Mesenchymal stem cell (in vitro differentiated cells and primary cell): ENCODE data around the gene STIMATE.

Experiments
- DNase-seq: peaks from one replicate; pipeline ENCODE4 v3.0.0-alpha.2; 2013
- H2AFZ ChIP-seq: one replicate; pipeline ENCODE4 v1.6.1; 2013; ENCODE audit warnings: low read depth, mild to moderate bottlenecking, control low read depth, inconsistent platforms, low read length, moderate library complexity
- H2AK5ac ChIP-seq: 2 replicates; pipeline ENCODE4 v1.6.1; 2013; ENCODE audit warnings: low read length, moderate library complexity, mild to moderate bottlenecking, inconsistent platforms; ENCODE audit not compliant: severe bottlenecking
- H2BK120ac ChIP-seq: one replicate; pipeline ENCODE4 v1.6.1; 2013; ENCODE audit warnings: low read depth, mild to moderate bottlenecking, inconsistent platforms, low read length, moderate library complexity
- H2BK12ac ChIP-seq, 2 experiments: one replicate each; pipeline ENCODE4 v1.6.1; 2013; ENCODE audit warnings: inconsistent platforms in 2 of 2, low read length in 2 of 2, mild to moderate bottlenecking in 2 of 2, moderate library complexity in 2 of 2, control low read depth in 1 of 2
- H2BK15ac ChIP-seq: one replicate; pipeline ENCODE4 v1.6.1; 2013; ENCODE audit warnings: mild to moderate bottlenecking, low read depth, inconsistent platforms; ENCODE audit not compliant: poor library complexity, severe bottlenecking
- H2BK5ac ChIP-seq: 2 replicates; pipeline ENCODE4 v1.6.1; 2013; ENCODE audit warnings: low read depth, mild to moderate bottlenecking, low read length, control low read depth, inconsistent platforms; ENCODE audit not compliant: poor library complexity, severe bottlenecking
- H3K14ac ChIP-seq, 2 experiments: one replicate each; pipeline ENCODE4 v1.6.1; 2013; ENCODE audit warnings: inconsistent platforms in 2 of 2, low read length in 2 of 2, control low read depth in 1 of 2, mild to moderate bottlenecking in 1 of 2, moderate library complexity in 1 of 2
- H3K18ac ChIP-seq, 2 experiments: one replicate each; pipeline ENCODE4 v1.6.1; 2013; ENCODE audit warnings: inconsistent platforms in 2 of 2, low read length in 2 of 2, control low read depth in 1 of 2, low read depth in 1 of 2, mild to moderate bottlenecking in 1 of 2
- H3K23ac ChIP-seq, 2 experiments: one replicate each; pipeline ENCODE4 v1.6.1; 2013; ENCODE audit warnings: inconsistent platforms in 2 of 2, low read length in 2 of 2, mild to moderate bottlenecking in 2 of 2, moderate library complexity in 2 of 2, control low read depth in 1 of 2
- H3K27ac ChIP-seq: 2 replicates; pipeline ENCODE4 v1.5.1; 2013; ENCODE audit warnings: mild to moderate bottlenecking, moderate library complexity, low read length, control low read depth, inconsistent platforms; ENCODE audit not compliant: poor library complexity, severe bottlenecking
- H3K27me3 ChIP-seq, 2 experiments: 2 replicates each; pipeline versions ENCODE4 v1.6.1 to v1.7.0; 2013; ENCODE audit warnings: low read length in 2 of 2, mild to moderate bottlenecking in 2 of 2, moderate library complexity in 2 of 2, control low read depth in 1 of 2, inconsistent platforms in 1 of 2; ENCODE audit not compliant: control insufficient read depth in 1 of 2, insufficient read depth in 1 of 2
- H3K36me3 ChIP-seq, 2 experiments: 2 replicates each; pipeline versions ENCODE4 v1.6.1 to v1.7.0; 2013; ENCODE audit warnings: low read length in 2 of 2, control low read depth in 1 of 2, inconsistent platforms in 1 of 2, low read depth in 1 of 2, mild to moderate bottlenecking in 1 of 2; ENCODE audit not compliant: insufficient read depth in 2 of 2, control insufficient read depth in 1 of 2
- H3K4ac ChIP-seq, 2 experiments: one replicate each; pipeline ENCODE4 v1.6.1; 2013; ENCODE audit warnings: inconsistent platforms in 2 of 2, low read length in 2 of 2, mild to moderate bottlenecking in 2 of 2, moderate library complexity in 2 of 2, control low read depth in 1 of 2, low read depth in 1 of 2
- H3K4me1 ChIP-seq: 2 replicates; pipeline ENCODE4 v1.6.1; 2013; ENCODE audit warnings: low read depth, low read length, control low read depth; ENCODE audit not compliant: control insufficient read depth, insufficient read depth
- H3K4me2 ChIP-seq: 2 replicates; pipeline ENCODE4 v1.6.1; 2013; ENCODE audit warnings: low read length, mild to moderate bottlenecking, inconsistent platforms; ENCODE audit not compliant: poor library complexity, severe bottlenecking
- H3K4me3 ChIP-seq, 2 experiments: 2 replicates each; pipeline versions ENCODE4 v1.5.1 to v1.7.0; 2013; ENCODE audit warnings: low read length in 2 of 2, mild to moderate bottlenecking in 2 of 2, control low read depth in 1 of 2, low read depth in 1 of 2; ENCODE audit not compliant: insufficient read depth in 1 of 2
- H3K79me1 ChIP-seq: replicated peaks from 2 replicates; pipeline ENCODE4 v1.6.1; 2013; ENCODE audit warnings: mild to moderate bottlenecking, control low read depth, low read length, inconsistent platforms; ENCODE audit not compliant: poor library complexity, severe bottlenecking
- H3K9ac ChIP-seq: 2 replicates; pipeline ENCODE4 v1.7.0; 2013; ENCODE audit warnings: mild to moderate bottlenecking, low read length, moderate library complexity
- H3K9me3 ChIP-seq: 2 replicates; pipeline ENCODE4 v1.7.0; 2013; ENCODE audit warnings: mild to moderate bottlenecking, low read length; ENCODE audit not compliant: control insufficient read depth
- H4K8ac ChIP-seq: one replicate; pipeline ENCODE4 v1.6.1; 2013; ENCODE audit warnings: inconsistent platforms, mild to moderate bottlenecking, low read length, moderate library complexity
- H4K91ac ChIP-seq: one replicate; pipeline ENCODE4 v1.6.1; 2013; ENCODE audit warnings: mild to moderate bottlenecking, low read length, inconsistent platforms
- WGBS: methylation state at CpG from one replicate; pipeline ENCODE4 v1.1.7; 2013; ENCODE audit warnings: mixed read lengths; 5-methylcytosine and 5-hydroxymethylcytosine counted together

Gene STIMATE

DNA sequence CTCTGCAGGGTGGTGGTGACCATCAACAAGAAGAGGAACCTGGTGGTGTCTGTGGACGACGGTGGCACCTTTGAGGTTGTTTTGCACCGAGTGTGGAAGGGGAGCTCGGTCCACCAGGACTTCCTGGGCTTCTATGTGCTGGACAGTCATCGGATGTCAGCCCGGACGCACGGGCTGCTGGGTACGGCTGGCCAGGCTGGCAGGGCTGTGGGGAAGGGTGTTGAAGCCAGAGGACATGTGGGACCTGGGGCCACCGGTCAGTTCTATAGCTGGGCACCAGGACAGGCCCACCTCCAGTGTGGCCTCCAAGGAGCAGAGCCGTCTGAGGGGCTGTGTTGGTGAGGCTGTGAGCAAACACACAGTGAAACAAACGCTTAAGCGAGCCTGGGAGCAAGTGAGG lies 106.6 kb downstream of the STIMATE start:
- Histone ChIP-seq H3K4me1 (peaks cover 3% of the 10 kb centered on the region), H3K4ac (no peak overlapping the region), H2BK15ac (no peak overlapping the region), H2BK12ac (no peak overlapping the region), H2AFZ (no peak overlapping the region), H3K23ac (no peak overlapping the region), H3K9ac (no peak overlapping the region), H3K14ac (no peak overlapping the region), H4K91ac (no peak overlapping the region), H3K18ac (no peak overlapping the region), H3K36me3 (peaks cover 0 to 5% of the 10 kb centered on the region in 2 experiments), H3K27me3 (peaks cover 15 to 51% of the 10 kb centered on the region in 2 experiments), H3K79me1 (no peaks in the 10 kb centered on the region), H2AK5ac (no peak overlapping the region), H4K8ac (no peak overlapping the region), H3K27ac (no peak overlapping the region), H2BK5ac (no peak overlapping the region), H3K9me3 (no peaks in the 10 kb centered on the region), H3K4me3 (no peak overlapping the region), H2BK120ac (no peak overlapping the region), H3K4me2 (no peak overlapping the region)
- DNase-seq: no peak
- 95% methylated on average over 13 of the region's 13 CpGs for WGBS

DNA sequence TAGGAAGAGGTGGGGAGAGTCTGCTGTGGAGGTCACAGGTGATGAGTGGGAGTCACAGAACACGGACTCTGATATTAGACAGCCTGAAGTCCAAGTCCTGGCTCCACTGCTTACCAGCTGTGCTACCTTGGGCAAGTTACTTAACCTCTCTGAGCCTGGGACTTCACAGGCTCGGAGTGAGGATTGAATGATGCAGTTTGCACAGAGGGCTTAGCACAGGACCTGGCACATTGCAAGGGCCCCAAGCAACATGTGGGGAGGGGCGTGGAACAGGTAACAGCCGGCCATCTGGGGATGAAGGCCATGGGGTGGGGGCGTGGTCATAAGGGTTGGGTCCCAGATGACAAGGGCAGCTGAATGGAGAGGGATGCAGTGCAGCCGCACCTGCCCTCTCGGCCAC lies 107.0 kb downstream of the STIMATE start:
- H3K4me1 ChIP-seq: peaks cover 3% of the 10 kb centered on the region
- H3K23ac ChIP-seq: peak overlapping the region in 1 of 2 experiments; percentile 5
- no peaks in the 10 kb centered on the region for H3K79me1 ChIP-seq
- H3K4me2 ChIP-seq: no peak overlapping the region
- no peak overlapping the region for H3K27ac ChIP-seq
- no peak overlapping the region for H4K91ac ChIP-seq
- no peak overlapping the region for H3K4ac ChIP-seq
- no peak overlapping the region for H2BK12ac ChIP-seq
- no peak overlapping the region for H3K18ac ChIP-seq
- no peaks in the 10 kb centered on the region for H3K9me3 ChIP-seq
- no peak overlapping the region for H4K8ac ChIP-seq
- H2BK15ac ChIP-seq: no peak overlapping the region
- no peak overlapping the region for H3K9ac ChIP-seq
- H2AFZ ChIP-seq: no peak overlapping the region
- WGBS: 72% methylated on average over 7 of the region's 7 CpGs
- no peak overlapping the region for H2AK5ac ChIP-seq
- H3K14ac ChIP-seq: peak overlapping the region in 1 of 2 experiments; percentile 56
- no peak overlapping the region for H2BK5ac ChIP-seq
- H2BK120ac ChIP-seq: no peak overlapping the region
- DNase-seq: no peak
- H3K4me3 ChIP-seq: no peak overlapping the region
- H3K27me3 ChIP-seq: peaks cover 15 to 55% of the 10 kb centered on the region in 2 experiments
- H3K36me3 ChIP-seq: peaks cover 0 to 5% of the 10 kb centered on the region in 2 experiments

DNA sequence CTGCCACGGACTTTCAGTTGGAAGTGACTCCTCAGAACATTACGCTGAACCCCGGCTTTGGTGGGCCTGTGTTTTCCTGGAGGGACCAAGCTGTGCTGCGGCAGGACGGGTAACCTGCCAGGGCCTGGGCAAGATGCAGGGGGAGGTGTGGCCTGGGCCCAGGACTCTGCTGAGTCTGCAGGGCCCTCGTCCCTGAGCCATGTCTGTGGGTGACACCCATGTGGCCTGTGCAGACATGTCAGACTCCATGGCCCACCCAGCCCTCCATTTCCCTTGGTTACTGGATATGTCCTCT lies 107.7 kb downstream of the STIMATE start:
- Histone ChIP-seq H2AFZ (no peak overlapping the region), H3K9ac (no peak overlapping the region), H3K23ac (no peak overlapping the region), H3K36me3 (peaks cover 0 to 5% of the 10 kb centered on the region in 2 experiments), H4K91ac (no peak overlapping the region), H3K27me3 (peaks cover 19 to 61% of the 10 kb centered on the region in 2 experiments), H4K8ac (no peak overlapping the region), H3K27ac (no peak overlapping the region), H3K4me2 (no peak overlapping the region), H2BK15ac (peak overlapping the region; percentile 53), H3K4ac (no peak overlapping the region), H2BK120ac (no peak overlapping the region), H3K18ac (no peak overlapping the region), H3K4me3 (no peak overlapping the region), H3K4me1 (peaks cover 3% of the 10 kb centered on the region), H2BK12ac (no peak overlapping the region), H2BK5ac (no peak overlapping the region), H3K79me1 (no peaks in the 10 kb centered on the region), H2AK5ac (no peak overlapping the region), H3K9me3 (no peaks in the 10 kb centered on the region), H3K14ac (no peak overlapping the region)
- DNase-seq: no peak
- WGBS: 78% methylated on average over 6 of the region's 6 CpGs

DNA sequence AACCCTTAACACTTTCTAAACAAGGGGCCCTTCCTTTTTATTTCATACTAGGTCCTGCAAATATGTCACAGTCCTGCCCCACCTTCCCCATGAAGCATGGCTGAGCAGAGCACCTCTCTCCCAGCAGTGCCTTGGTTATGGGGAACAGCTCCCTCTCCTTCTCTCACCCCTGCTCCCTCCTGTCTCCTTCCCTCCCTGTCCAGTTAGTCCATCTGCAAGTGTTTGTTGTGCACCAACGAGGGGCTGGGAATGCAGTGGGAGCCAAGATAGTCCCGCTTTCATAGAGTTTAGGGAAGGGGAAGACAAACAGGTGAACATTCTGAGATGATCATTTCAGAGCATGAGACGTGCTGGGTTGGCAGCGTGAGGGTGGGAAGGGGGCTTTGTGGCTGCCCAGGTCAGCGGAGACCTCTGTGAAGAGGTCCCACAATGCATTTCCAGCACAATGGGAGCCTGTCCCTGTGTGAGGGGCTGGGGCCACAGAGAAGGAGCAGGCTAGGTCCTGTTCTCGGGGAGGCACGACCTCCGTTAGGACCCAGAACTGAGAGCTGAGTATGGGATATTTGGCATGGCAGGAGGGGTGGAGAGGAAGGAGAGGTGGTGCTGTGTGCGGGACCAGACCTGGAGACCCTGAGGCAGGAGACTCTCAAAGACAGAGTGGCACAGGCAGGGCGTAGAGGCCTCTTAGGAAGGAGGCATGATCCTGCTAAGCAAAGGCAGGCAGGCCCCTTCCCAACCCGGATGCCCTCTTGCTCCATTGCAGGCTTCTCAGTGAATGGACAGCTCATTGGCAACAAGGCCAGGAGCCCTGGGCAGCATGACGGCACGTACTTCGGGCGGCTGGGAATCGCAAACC lies 108.2 kb downstream of the STIMATE start:
- WGBS: 84% methylated on average over 16 of the region's 16 CpGs
- no peak overlapping the region for H2BK12ac ChIP-seq
- H3K23ac ChIP-seq: no peak overlapping the region
- H3K36me3 ChIP-seq: peaks cover 0 to 5% of the 10 kb centered on the region in 2 experiments
- no peak overlapping the region for H2AFZ ChIP-seq
- no peak overlapping the region for H3K4me3 ChIP-seq
- H2AK5ac ChIP-seq: no peak overlapping the region
- H2BK120ac ChIP-seq: no peak overlapping the region
- no peak overlapping the region for H4K8ac ChIP-seq
- H3K18ac ChIP-seq: no peak overlapping the region
- H2BK15ac ChIP-seq: peak overlapping the region; percentile 53
- H3K9me3 ChIP-seq: no peaks in the 10 kb centered on the region
- peaks cover 3% of the 10 kb centered on the region for H3K4me1 ChIP-seq
- no peaks in the 10 kb centered on the region for H3K79me1 ChIP-seq
- H3K14ac ChIP-seq: no peak overlapping the region
- H3K4ac ChIP-seq: no peak overlapping the region
- H3K27ac ChIP-seq: no peak overlapping the region
- H4K91ac ChIP-seq: no peak overlapping the region
- H3K9ac ChIP-seq: no peak overlapping the region
- no peak for DNase-seq
- peaks cover 19 to 63% of the 10 kb centered on the region in 2 experiments for H3K27me3 ChIP-seq
- H2BK5ac ChIP-seq: no peak overlapping the region
- H3K4me2 ChIP-seq: no peak overlapping the region
